ENCODE measurements around the gene TBC1D5. TPM values are rescaled to one million over a fixed set of nuclear protein-coding genes. Genes with fewer than 3 reads are reported as not detected.

The TBC1D5 gene
- total and polyA plus RNA-seq, 2 of the 4 experiments (the other 2 are of a cell fraction): 16.4 to 57.0 TPM

GRCh38 chr3:17314171-17314570 is 428.3 kb downstream of the TBC1D5 start:
- no peaks in the 10 kb centered on the region for H3K27me3 ChIP-seq (ENCODE audit: control insufficient read depth, insufficient read depth, low read length)
- H2AK5ac ChIP-seq (ENCODE audit: low read depth, low read length): no peak overlapping the region
- no peaks in the 10 kb centered on the region for H3K36me3 ChIP-seq (ENCODE audit: control insufficient read depth, insufficient read depth, low read length)
- in situ Hi-C loops (cut with MboI; ENCODE audit: low sequenced_read_pairs) (no loop called here), dilution Hi-C loops (cut with HindIII; ENCODE audit: low sequenced_read_pairs, unreplicated experiment) (no loop called here), intact Hi-C loops (cut with micrococcal nuclease) (no loop called here)
- H2BK15ac ChIP-seq (ENCODE audit: low read depth, low read length): no peak overlapping the region
- no peak overlapping the region for H2BK20ac ChIP-seq (ENCODE audit: low read depth, low read length)
- H4K8ac ChIP-seq (ENCODE audit: low read depth in 2 of 2, low read length in 2 of 2): no peak overlapping the region
- ATAC-seq (ENCODE audit: low read depth) (no peak), DNase-seq (no peak)
- no peaks in the 10 kb centered on the region for H4K20me1 ChIP-seq (ENCODE audit: insufficient read depth, low read length)
- no peak overlapping the region for H3K18ac ChIP-seq (ENCODE audit: low read depth, low read length)
- no peak overlapping the region for H3K4me2 ChIP-seq (ENCODE audit: low read depth, low read length)
- POLR2A ChIA-PET (ENCODE audit: unreplicated experiment): no interaction called here
- H2AFZ ChIP-seq (replicated peaks; ENCODE audit: low read length, poor library complexity): no peak overlapping the region
- no peak overlapping the region for H4K91ac ChIP-seq (ENCODE audit: insufficient read depth, low read depth, low read length)
- CTCF ChIA-PET: interaction anchor here (1.4 kb wide), 1 partner anchor 21 kb away, joined by 3 read pairs; no protein-coding TSS in a partner anchor
- H2BK120ac ChIP-seq (ENCODE audit: low read depth, low read length): no peak overlapping the region
- H2BK5ac ChIP-seq (ENCODE audit: low read depth, low read length, poor library complexity, severe bottlenecking): no peak overlapping the region
- H2AK9ac ChIP-seq (replicated peaks; ENCODE audit: low read depth, low read length, poor library complexity): no peak overlapping the region
- H3K4ac ChIP-seq (ENCODE audit: low read depth, low read length): no peak overlapping the region
- H4K5ac ChIP-seq (ENCODE audit: low read depth, low read length): no peak overlapping the region
- no peaks in the 10 kb centered on the region for H3K4me1 ChIP-seq (ENCODE audit: control insufficient read depth, insufficient read depth, low read length)
- no TSS peak for BruUV-seq (replicated peaks)
- H3K14ac ChIP-seq (replicated peaks; ENCODE audit: low read depth, low read length): no peak overlapping the region
- TF ChIP-seq NFE2L2 (IDR thresholded peaks at IDR 0.05; ENCODE audit: low read depth, low read length): no peak
- H3K9ac ChIP-seq (ENCODE audit: low read depth, low read length): no peak overlapping the region
- H3K79me1 ChIP-seq (ENCODE audit: low read depth in 1 of 2, low read length in 2 of 2): no peaks in the 10 kb centered on the region
- peaks cover 2% of the 10 kb centered on the region; the same call in 1 of the 2 replicates for H3K9me1 ChIP-seq (ENCODE audit: insufficient read depth, low read length)
- H3K23ac ChIP-seq (ENCODE audit: low read depth, low read length): no peak overlapping the region
- no peak overlapping the region for H3K56ac ChIP-seq (ENCODE audit: extremely low read depth, insufficient read depth, low read length)
- no peak overlapping the region for H3K4me3 ChIP-seq (ENCODE audit: insufficient read depth, low read depth, low read length)
- H3K9me3 ChIP-seq (ENCODE audit: control insufficient read depth, insufficient read depth, low read length): no peaks in the 10 kb centered on the region
- no peak overlapping the region for H3K27ac ChIP-seq (ENCODE audit: insufficient read depth, low read length)

Data from IMR-90 (cell line).